Common myeloid progenitor, CD34-positive (primary cell): ENCODE measurements around the gene CCSER1.

Experiments
- CTCF ChIA-PET: fragments of 350-600 bp; sonication (Branson Sonifier 250); formaldehyde crosslinking; loops from one replicate; lab custom pipeline; 2021; ENCODE audit warnings: antibody characterized with exemption; lab: Charles Lee
- POLR2A ChIA-PET: fragments of 350-600 bp; sonication (Branson Sonifier 250); formaldehyde crosslinking; loops from one replicate; lab custom pipeline; 2021; ENCODE audit warnings: antibody characterized with exemption; lab: Charles Lee
- DNase-seq, 3 donors: peaks; one replicate each; pipeline versions ENCODE4 v3.0.0 to v3.0.0-alpha.2; 2013
- H3K27ac ChIP-seq, 2 experiments: 1 replicate in 1 of 2; 2 replicates in 1 of 2; pipeline ENCODE4 v1.7.0; 2013; ENCODE audit warnings: inconsistent platforms in 2 of 2, low read length in 2 of 2, mild to moderate bottlenecking in 2 of 2, low read depth in 1 of 2, moderate library complexity in 1 of 2; ENCODE audit not compliant: severe bottlenecking in 2 of 2, insufficient read depth in 1 of 2, poor library complexity in 1 of 2
- H3K27me3 ChIP-seq, 5 experiments: replicated peaks in 2 of 5; 1 replicate in 3 of 5; 2 replicates in 2 of 5; pipeline versions ENCODE4 v1.6.1 to v1.7.0; 2013; ENCODE audit warnings: low read length in 4 of 5, mild to moderate bottlenecking in 2 of 5, moderate library complexity in 2 of 5, inconsistent platforms in 1 of 5; ENCODE audit not compliant: insufficient read depth in 5 of 5, control insufficient read depth in 4 of 5
- H3K36me3 ChIP-seq, 4 experiments: 1 replicate in 2 of 4; 2 replicates in 2 of 4; pipeline versions ENCODE4 v1.6.1 to v1.7.0; 2013; ENCODE audit warnings: low read length in 3 of 4, control low read depth in 1 of 4, mild to moderate bottlenecking in 1 of 4; ENCODE audit not compliant: control insufficient read depth in 4 of 4, insufficient read depth in 4 of 4
- H3K4me1 ChIP-seq, 4 experiments: 1 replicate in 3 of 4; 2 replicates in 1 of 4; pipeline versions ENCODE4 v1.6.1 to v1.7.1; 2013; ENCODE audit warnings: low read length in 3 of 4, mild to moderate bottlenecking in 3 of 4, control low read depth in 1 of 4, inconsistent platforms in 1 of 4, moderate library complexity in 1 of 4; ENCODE audit not compliant: control insufficient read depth in 4 of 4, insufficient read depth in 4 of 4; ENCODE audit errors: control extremely low read depth in 1 of 4
- H3K4me3 ChIP-seq, 7 experiments: 1 replicate in 4 of 7; 2 replicates in 3 of 7; pipeline versions ENCODE4 v1.5.1 to v1.7.0; 2013; ENCODE audit warnings: mild to moderate bottlenecking in 7 of 7, low read length in 6 of 7, moderate library complexity in 6 of 7, inconsistent platforms in 2 of 7, low read depth in 2 of 7, control low read depth in 1 of 7; ENCODE audit not compliant: insufficient read depth in 4 of 7, control insufficient read depth in 1 of 7; ENCODE audit errors: extremely low read depth in 1 of 7
- H3K9me3 ChIP-seq, 5 experiments: 1 replicate in 4 of 5; 2 replicates in 1 of 5; pipeline versions ENCODE4 v1.6.1 to v1.7.1; 2013; ENCODE audit warnings: low read length in 4 of 5, mild to moderate bottlenecking in 2 of 5, inconsistent platforms in 1 of 5, low read depth in 1 of 5, moderate library complexity in 1 of 5; ENCODE audit not compliant: control insufficient read depth in 4 of 5, insufficient read depth in 2 of 5; ENCODE audit errors: control extremely low read depth in 1 of 5
- WGBS: methylation state at CpG from one replicate; pipeline ENCODE4 v1.1.5; 2013; ENCODE audit not compliant: insufficient coverage; 5-methylcytosine and 5-hydroxymethylcytosine counted together

The CCSER1 gene

GRCh38 chr4:91114386-91114785 lies 987.2 kb downstream of the CCSER1 start:
- H3K4me1 ChIP-seq, result no peaks in the 10 kb centered on the region
- no peaks in the 10 kb centered on the region for H3K27me3 ChIP-seq
- CTCF ChIA-PET, result interaction anchor here (1.5 to 2.4 kb wide), 2 partner anchors 8 to 696 kb away, joined by 7 to 9 read pairs; no protein-coding TSS in a partner anchor
- no peak for DNase-seq
- WGBS, result no CpG with 5 or more reads among the region's 4 CpGs
- H3K27ac ChIP-seq, result no peak overlapping the region
- H3K9me3 ChIP-seq, result no peaks in the 10 kb centered on the region
- H3K4me3 ChIP-seq, result no peak overlapping the region
- POLR2A ChIA-PET, result no interaction called here
- no peaks in the 10 kb centered on the region for H3K36me3 ChIP-seq

- no peaks in the 10 kb centered on the region for H3K36me3 ChIP-seq
- no peak overlapping the region for H3K4me3 ChIP-seq
- H3K9me3 ChIP-seq, result no peaks in the 10 kb centered on the region
- no peaks in the 10 kb centered on the region for H3K27me3 ChIP-seq
- no peaks in the 10 kb centered on the region for H3K4me1 ChIP-seq
- POLR2A ChIA-PET, result no interaction called here
- H3K27ac ChIP-seq, result no peak overlapping the region
- DNase-seq, result peak; percentile 5 to 45 (median 45)
- CTCF ChIA-PET, result interaction anchor here (0.9 to 1.3 kb wide), 3 partner anchors 12 to 698 kb away, joined by 3 to 9 read pairs (median 3); no protein-coding TSS in a partner anchor
Observed at GRCh38 chr4:91116861-91117260, 989.7 kb downstream of the CCSER1 start.

- Histone ChIP-seq H3K4me1 (no peaks in the 10 kb centered on the region), H3K27ac (no peak overlapping the region), H3K4me3 (no peak overlapping the region), H3K36me3 (no peaks in the 10 kb centered on the region), H3K9me3 (no peaks in the 10 kb centered on the region), H3K27me3 (no peaks in the 10 kb centered on the region)
- ChIA-PET CTCF (no interaction called here), POLR2A (no interaction called here)
- DNase-seq, result no peak
Observed at GRCh38 chr4:91118597-91118996, 991.4 kb downstream of the CCSER1 start.

- DNase-seq, result no peak
- Histone ChIP-seq H3K4me3 (no peak overlapping the region), H3K36me3 (no peaks in the 10 kb centered on the region), H3K27ac (no peak overlapping the region), H3K9me3 (no peaks in the 10 kb centered on the region), H3K27me3 (no peaks in the 10 kb centered on the region), H3K4me1 (no peaks in the 10 kb centered on the region)
- ChIA-PET POLR2A (no interaction called here), CTCF (no interaction called here)
Observed at GRCh38 chr4:91123742-91124141, 996.5 kb downstream of the CCSER1 start.

- Histone ChIP-seq H3K27me3 (no peaks in the 10 kb centered on the region), H3K36me3 (no peaks in the 10 kb centered on the region), H3K9me3 (no peaks in the 10 kb centered on the region), H3K4me3 (no peak overlapping the region), H3K4me1 (no peaks in the 10 kb centered on the region), H3K27ac (no peak overlapping the region)
- ChIA-PET POLR2A (no interaction called here), CTCF (no interaction called here)
- DNase-seq, result no peak
- WGBS, result no CpG with 5 or more reads among the region's 2 CpGs
Observed at GRCh38 chr4:91127192-91127591, 1000.0 kb downstream of the CCSER1 start.

- H3K4me1 ChIP-seq, result no peaks in the 10 kb centered on the region
- H3K4me3 ChIP-seq, result no peak overlapping the region
- CTCF ChIA-PET, result no interaction called here
- 75% methylated on average over 1 of the region's 1 CpG for WGBS
- POLR2A ChIA-PET, result no interaction called here
- H3K27ac ChIP-seq, result no peak overlapping the region
- no peak for DNase-seq
- no peaks in the 10 kb centered on the region for H3K9me3 ChIP-seq
- no peaks in the 10 kb centered on the region for H3K36me3 ChIP-seq
- no peaks in the 10 kb centered on the region for H3K27me3 ChIP-seq
Observed at GRCh38 chr4:91127831-91128230, 1000.6 kb downstream of the CCSER1 start.

- H3K9me3 ChIP-seq, result no peaks in the 10 kb centered on the region
- ChIA-PET POLR2A (no interaction called here), CTCF (no interaction called here)
- no peak for DNase-seq
- no peaks in the 10 kb centered on the region for H3K4me1 ChIP-seq
- H3K4me3 ChIP-seq, result no peak overlapping the region
- no peak overlapping the region for H3K27ac ChIP-seq
- WGBS, result 100% methylated on average over 1 of the region's 4 CpGs
- no peaks in the 10 kb centered on the region for H3K36me3 ChIP-seq
- H3K27me3 ChIP-seq, result no peaks in the 10 kb centered on the region
Observed at GRCh38 chr4:91128519-91128918, 1001.3 kb downstream of the CCSER1 start.
